Neural cell (in vitro differentiated cells): ENCODE results near the gene FER1L5.

Experiments used
- CTCF ChIP-seq: fragments of 450-650 bp; IDR thresholded peaks from 2 replicates; pipeline ENCODE4 v1.5.1; 2014; ENCODE audit warnings: antibody characterized with exemption, mild to moderate bottlenecking, moderate library complexity; ENCODE audit not compliant: poor library complexity, severe bottlenecking
- EP300 ChIP-seq: fragments of 450-650 bp; conservative IDR thresholded peaks from 2 replicates; pipeline ENCODE4 v1.6.1; 2014; ENCODE audit warnings: antibody characterized with exemption, mild to moderate bottlenecking, moderate library complexity; ENCODE audit not compliant: poor library complexity, severe bottlenecking
- EZH2 ChIP-seq: fragments of 200-600, 300-800 bp; shearing (Covaris generic), sonication (generic); IDR thresholded peaks from 2 replicates; pipeline ENCODE4 v1.6.1; 2014; ENCODE audit warnings: antibody characterized with exemption, low read length, borderline replicate concordance, mild to moderate bottlenecking; ENCODE audit not compliant: insufficient read depth, poor library complexity, severe bottlenecking
- MXI1 ChIP-seq: fragments of 450-650 bp; conservative IDR thresholded peaks from 2 replicates; pipeline ENCODE4 v1.6.1; 2014; ENCODE audit warnings: antibody characterized with exemption, mild to moderate bottlenecking; ENCODE audit not compliant: poor library complexity, severe bottlenecking
- POLR2AphosphoS5 ChIP-seq: IDR thresholded peaks from 2 replicates; pipeline ENCODE4 v1.6.1; 2012
- RAD21 ChIP-seq: fragments of 450-650 bp; conservative IDR thresholded peaks from 2 replicates; pipeline ENCODE4 v1.6.1; 2014; ENCODE audit warnings: antibody characterized with exemption, mild to moderate bottlenecking, moderate library complexity
- TAF1 ChIP-seq: IDR thresholded peaks from 2 replicates; pipeline ENCODE4 v1.6.1; 2012; ENCODE audit warnings: low read depth

- TF ChIP-seq EZH2 (no peak), RAD21 (no peak), CTCF (no peak), TAF1 (no peak), EP300 (no peak), POLR2AphosphoS5 (no peak), MXI1 (no peak)
Observed at GRCh38 chr2:96733931-96734330, 91.4 kb downstream of the FER1L5 start.
